Activated T-cell treated with anti-CD3 and anti-CD28 coated beads, Interleukin-2, amount 50 U/mL, for 1 hour (primary cell): ENCODE measurements around the gene ZNF492.
"Not testable (repeated sequence)": the region's sequence is repeated elsewhere in the genome, so short reads cannot be mapped to it uniquely, and the experiment has no call there.

Experiments used
- DNase-seq: peaks from one replicate; pipeline ENCODE4 v3.0.0-alpha.2; 2020

ZNF492 gene

GRCh38 chr19:22617614-22618320 is 16.4 kb upstream of the ZNF492 start:
- no peak for DNase-seq

- DNase-seq, result no peak
These were observed 14.8 kb upstream of the ZNF492 start for GRCh38 chr19:22619371-22619770.

DNA sequence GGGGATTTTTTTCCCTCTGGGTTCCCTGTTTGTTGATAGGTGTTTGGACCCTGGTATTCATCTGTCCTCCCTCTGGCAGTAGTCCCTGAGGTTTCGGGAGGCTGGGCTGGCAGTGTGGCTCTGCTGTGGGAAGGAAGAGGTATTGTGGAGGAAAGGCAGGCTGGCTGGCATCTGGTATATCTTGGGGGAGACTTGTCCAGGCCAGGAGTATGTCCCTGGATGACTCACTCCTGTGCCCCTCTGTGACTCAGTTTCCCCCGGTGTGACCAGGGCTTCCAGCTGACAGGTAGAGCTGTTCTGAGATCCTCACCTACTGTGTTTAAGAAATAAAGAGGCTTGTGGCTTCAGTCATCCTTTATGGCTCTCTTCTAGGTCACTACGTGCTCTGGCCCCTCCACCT is 14.2 kb upstream of the ZNF492 start:
- no peak for DNase-seq

- no peak for DNase-seq
These were observed 13.7 kb upstream of the ZNF492 start for GRCh38 chr19:22620401-22620800.

DNA sequence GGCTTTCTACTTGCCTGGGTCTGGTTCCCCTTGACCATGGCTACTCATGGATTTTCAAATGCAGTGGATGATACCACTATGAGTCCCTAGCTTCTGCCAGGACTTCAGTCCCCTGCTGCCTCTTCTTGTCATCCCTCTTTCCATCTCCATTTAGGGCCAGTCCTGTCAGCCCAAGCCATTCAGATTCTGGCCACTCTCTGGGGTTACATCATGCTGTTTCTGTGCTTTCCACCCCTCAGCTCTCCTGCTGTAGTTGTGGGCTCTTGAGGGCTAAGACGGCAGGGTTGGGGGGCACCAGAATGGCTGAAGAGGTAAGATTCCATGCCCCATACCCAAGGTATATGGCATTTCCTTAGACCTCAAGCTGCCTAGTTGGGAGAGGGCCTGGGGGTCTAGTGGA is 13.2 kb upstream of the ZNF492 start:
- DNase-seq, result no peak

GRCh38 chr19:22622020-22622419 is 12.1 kb upstream of the ZNF492 start:
- no peak for DNase-seq

GRCh38 chr19:22622901-22623840 is 11.0 kb upstream of the ZNF492 start:
- DNase-seq, result no peak

DNA sequence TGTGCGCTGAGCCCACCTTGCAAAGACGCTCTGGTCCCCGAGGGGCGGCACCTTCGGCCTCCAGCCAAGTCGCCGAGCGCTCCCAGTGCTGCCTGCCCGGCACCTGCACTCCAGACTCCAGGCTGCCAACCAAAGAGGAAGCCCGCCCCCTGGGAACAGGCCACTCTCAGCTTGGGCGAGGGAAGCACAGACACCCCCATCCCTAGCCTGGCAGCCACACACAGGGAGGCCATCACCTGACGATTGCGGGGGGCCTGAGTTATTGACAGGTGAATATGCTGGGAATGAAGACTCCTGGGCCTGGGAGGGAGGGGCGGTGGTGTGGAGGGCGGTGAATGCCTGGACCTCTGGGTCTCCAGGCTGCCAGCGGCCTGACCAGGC is 10.3 kb upstream of the ZNF492 start:
- no peak for DNase-seq

- DNase-seq, result no peak
These were observed 8.7 kb upstream of the ZNF492 start for GRCh38 chr19:22625266-22626035.

- DNase-seq, result no peak
These were observed 6.6 kb upstream of the ZNF492 start for GRCh38 chr19:22627526-22627925.

- no peak for DNase-seq
These were observed 5.7 kb upstream of the ZNF492 start for GRCh38 chr19:22628401-22628800.

GRCh38 chr19:22634450-22634827 is 315 bp downstream of the ZNF492 start:
- DNase-seq, result no peak

DNA sequence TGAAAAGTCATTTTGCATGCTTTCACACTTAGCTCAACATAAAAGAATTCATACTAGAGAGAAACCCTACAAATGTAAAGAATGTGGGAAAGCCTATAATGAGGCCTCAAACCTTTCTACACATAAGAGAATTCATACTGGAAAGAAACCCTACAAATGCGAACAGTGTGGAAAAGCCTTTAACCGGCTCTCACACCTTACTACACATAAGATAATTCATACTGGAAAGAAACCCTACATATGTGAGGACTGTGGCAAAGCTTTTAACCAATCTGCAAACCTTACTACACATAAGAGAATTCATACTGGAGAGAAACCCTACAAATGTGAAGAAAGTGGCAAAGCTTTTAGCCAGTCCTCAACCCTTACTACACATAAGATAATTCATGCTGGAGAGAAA is 51.4 kb downstream of the ZNF492 start:
- DNase-seq, result not testable (repeated sequence)

GRCh38 chr19:22702661-22703060 is 68.5 kb downstream of the ZNF492 start:
- not testable (repeated sequence) for DNase-seq

- DNase-seq, result not testable (repeated sequence)
These were observed 69.0 kb downstream of the ZNF492 start for GRCh38 chr19:22703096-22703495.

DNA sequence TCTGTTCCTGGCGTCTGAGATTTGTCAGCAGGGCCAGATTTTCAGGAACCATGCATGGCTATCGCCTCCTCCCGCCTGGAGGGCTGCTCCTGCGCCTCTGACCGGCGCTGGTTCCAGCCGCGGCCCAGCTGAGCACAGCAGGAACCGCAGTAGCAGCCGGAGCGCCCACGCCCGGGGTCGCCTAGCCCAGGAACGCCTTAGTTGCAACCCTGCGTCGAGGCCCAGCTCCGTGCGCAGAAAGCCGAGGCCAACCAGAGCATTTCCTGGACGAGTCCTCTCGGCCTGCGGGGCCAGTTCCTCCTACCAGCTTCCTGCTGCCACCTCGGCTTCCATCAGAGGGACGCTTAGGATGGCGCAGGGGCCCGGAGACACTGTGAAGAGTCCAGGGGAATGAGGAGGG is 74.9 kb downstream of the ZNF492 start:
- no peak for DNase-seq
